Neural cell (in vitro differentiated cells): ENCODE results near the gene NR0B1.

Experiments
- CTCF ChIP-seq: fragments of 450-650 bp; IDR thresholded peaks from 2 replicates; pipeline ENCODE4 v1.5.1; 2014; ENCODE audit warnings: antibody characterized with exemption, mild to moderate bottlenecking, moderate library complexity; ENCODE audit not compliant: poor library complexity, severe bottlenecking
- EP300 ChIP-seq: fragments of 450-650 bp; conservative IDR thresholded peaks from 2 replicates; pipeline ENCODE4 v1.6.1; 2014; ENCODE audit warnings: antibody characterized with exemption, mild to moderate bottlenecking, moderate library complexity; ENCODE audit not compliant: poor library complexity, severe bottlenecking
- EZH2 ChIP-seq: fragments of 200-600, 300-800 bp; shearing (Covaris generic), sonication (generic); IDR thresholded peaks from 2 replicates; pipeline ENCODE4 v1.6.1; 2014; ENCODE audit warnings: antibody characterized with exemption, low read length, borderline replicate concordance, mild to moderate bottlenecking; ENCODE audit not compliant: insufficient read depth, poor library complexity, severe bottlenecking
- MXI1 ChIP-seq: fragments of 450-650 bp; conservative IDR thresholded peaks from 2 replicates; pipeline ENCODE4 v1.6.1; 2014; ENCODE audit warnings: antibody characterized with exemption, mild to moderate bottlenecking; ENCODE audit not compliant: poor library complexity, severe bottlenecking
- POLR2AphosphoS5 ChIP-seq: IDR thresholded peaks from 2 replicates; pipeline ENCODE4 v1.6.1; 2012
- RAD21 ChIP-seq: fragments of 450-650 bp; conservative IDR thresholded peaks from 2 replicates; pipeline ENCODE4 v1.6.1; 2014; ENCODE audit warnings: antibody characterized with exemption, mild to moderate bottlenecking, moderate library complexity
- REST ChIP-seq: IDR thresholded peaks from 2 replicates; pipeline ENCODE4 v1.6.1; 2012; ENCODE audit warnings: borderline replicate concordance
- SMC3 ChIP-seq: fragments of 450-650 bp; conservative IDR thresholded peaks from 2 replicates; pipeline ENCODE4 v1.6.1; 2014; ENCODE audit warnings: antibody characterized with exemption, mild to moderate bottlenecking, moderate library complexity; ENCODE audit not compliant: poor library complexity
- TAF1 ChIP-seq: IDR thresholded peaks from 2 replicates; pipeline ENCODE4 v1.6.1; 2012; ENCODE audit warnings: low read depth

- TF ChIP-seq EZH2 (no peak), EP300 (no peak), RAD21 (no peak), CTCF (peak; percentile 42), POLR2AphosphoS5 (no peak), TAF1 (no peak), MXI1 (peak; percentile 52), REST (no peak), SMC3 (peak; percentile 10)
These were observed 689 bp downstream of the NR0B1 start for GRCh38 chrX:30308263-30309138.
